Measurements from ENCODE around the gene CHST11.

The CHST11 gene

DNA sequence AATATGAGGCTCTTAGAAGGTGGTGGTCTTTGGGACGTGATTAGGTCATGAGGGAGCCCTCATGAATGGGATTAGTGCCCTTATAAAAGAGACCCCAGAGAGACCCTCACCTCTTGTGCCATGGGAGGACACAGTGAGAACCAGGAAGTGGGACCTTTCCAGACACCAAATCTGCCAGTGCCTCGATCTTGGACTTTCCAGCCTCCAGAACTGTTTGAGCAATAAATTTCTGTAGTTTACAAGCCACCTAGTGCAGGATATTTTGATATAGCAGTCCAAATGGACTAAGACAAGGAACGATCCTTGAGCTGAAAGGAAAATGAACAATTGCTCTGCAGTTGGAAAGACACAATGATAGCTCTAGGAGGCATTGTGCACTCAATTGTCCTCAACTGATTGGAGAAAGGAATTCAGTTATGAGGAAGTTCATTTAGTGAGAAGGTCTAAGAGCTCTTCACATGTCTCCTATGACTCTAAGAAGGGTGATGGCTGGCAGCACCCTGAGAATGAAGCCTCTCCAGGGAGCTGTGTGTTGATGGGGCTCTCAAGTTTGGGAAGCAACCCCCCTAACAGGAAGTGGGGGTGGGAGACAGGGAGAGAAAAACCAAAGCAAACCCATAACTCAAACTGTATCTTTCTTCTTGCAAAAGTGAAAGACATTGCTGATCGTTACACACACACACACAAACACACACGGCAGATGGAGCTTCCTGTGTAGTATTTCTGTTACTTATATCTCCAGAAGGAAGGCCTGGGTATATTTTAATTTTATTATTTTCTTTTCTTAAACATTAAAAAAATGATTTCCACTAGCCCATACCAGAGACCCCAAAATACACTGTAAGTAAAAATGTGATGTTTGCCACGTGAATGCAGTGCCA, 21.0 kb downstream of the CHST11 start:
- no peaks in the 10 kb centered on the region for H3K9me3 ChIP-seq (ENCODE audit: control insufficient read depth in 1 of 2, low read length in 2 of 2)
- H3K4me3 ChIP-seq (ENCODE audit: low read depth in 1 of 2, low read length in 2 of 2) = peak overlapping the region; percentile 42 to 43
- H3K27ac ChIP-seq (ENCODE audit: low read depth, low read length) = no peak overlapping the region
- H3K4me1 ChIP-seq (ENCODE audit: control insufficient read depth in 1 of 2, insufficient read depth in 2 of 2, low read length in 2 of 2) = peaks cover 27 to 34% of the 10 kb centered on the region in 2 donors
- no peaks in the 10 kb centered on the region for H3K27me3 ChIP-seq (ENCODE audit: control insufficient read depth in 1 of 2, insufficient read depth in 2 of 2, low read length in 2 of 2)
- no peak overlapping the region for H3K9ac ChIP-seq (ENCODE audit: low read depth in 1 of 2, low read length in 2 of 2)
- no peaks in the 10 kb centered on the region for H3K36me3 ChIP-seq (ENCODE audit: control insufficient read depth in 1 of 2, insufficient read depth in 2 of 2, low read length in 2 of 2)

DNA sequence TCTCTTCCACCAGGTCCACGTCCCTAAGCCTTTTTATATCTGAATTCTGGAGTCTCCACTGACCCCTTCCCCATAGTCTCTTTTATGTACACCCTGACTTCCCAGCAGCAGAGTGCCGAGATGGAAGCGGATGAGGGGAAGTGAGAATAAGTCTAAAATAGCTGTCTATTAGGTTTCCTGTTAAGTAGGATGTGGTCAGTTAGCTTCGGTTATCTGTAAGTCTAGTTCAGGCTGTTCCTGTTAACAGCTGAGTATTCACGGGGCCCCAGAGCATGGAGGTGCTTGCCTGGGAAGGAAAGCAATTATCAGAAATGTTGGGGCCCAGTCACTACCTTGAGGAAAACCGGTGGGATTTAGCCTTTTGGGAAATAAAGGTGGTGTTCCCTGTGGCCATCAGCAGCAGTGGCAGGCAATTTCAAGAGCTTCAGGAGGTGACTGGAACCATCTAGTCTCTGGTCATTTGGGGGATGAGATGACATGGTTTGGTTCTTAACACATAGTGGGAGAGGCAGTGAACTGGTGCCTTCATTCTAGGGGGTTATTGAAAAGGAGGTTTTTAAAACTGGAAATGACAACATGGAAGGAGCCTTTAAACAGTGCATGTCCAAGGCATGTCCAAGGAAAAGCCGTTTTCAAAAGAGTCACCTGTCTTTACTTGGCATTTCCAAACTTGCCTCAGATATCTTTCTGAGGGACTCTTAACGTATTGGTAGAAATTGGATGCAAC, 21.8 kb downstream of the CHST11 start:
- H3K36me3 ChIP-seq (ENCODE audit: control insufficient read depth in 1 of 2, insufficient read depth in 2 of 2, low read length in 2 of 2) = no peaks in the 10 kb centered on the region
- no peaks in the 10 kb centered on the region for H3K27me3 ChIP-seq (ENCODE audit: control insufficient read depth in 1 of 2, insufficient read depth in 2 of 2, low read length in 2 of 2)
- H3K9me3 ChIP-seq (ENCODE audit: control insufficient read depth in 1 of 2, low read length in 2 of 2) = no peaks in the 10 kb centered on the region
- H3K9ac ChIP-seq (ENCODE audit: low read depth in 1 of 2, low read length in 2 of 2) = peak overlapping the region in 1 of 2 donors; percentile 40
- peaks cover 22 to 34% of the 10 kb centered on the region in 2 donors for H3K4me1 ChIP-seq (ENCODE audit: control insufficient read depth in 1 of 2, insufficient read depth in 2 of 2, low read length in 2 of 2)
- H3K27ac ChIP-seq (ENCODE audit: low read depth, low read length) = no peak overlapping the region
- peak overlapping the region in 1 of 2 donors; percentile 43 for H3K4me3 ChIP-seq (ENCODE audit: low read depth in 1 of 2, low read length in 2 of 2)

DNA sequence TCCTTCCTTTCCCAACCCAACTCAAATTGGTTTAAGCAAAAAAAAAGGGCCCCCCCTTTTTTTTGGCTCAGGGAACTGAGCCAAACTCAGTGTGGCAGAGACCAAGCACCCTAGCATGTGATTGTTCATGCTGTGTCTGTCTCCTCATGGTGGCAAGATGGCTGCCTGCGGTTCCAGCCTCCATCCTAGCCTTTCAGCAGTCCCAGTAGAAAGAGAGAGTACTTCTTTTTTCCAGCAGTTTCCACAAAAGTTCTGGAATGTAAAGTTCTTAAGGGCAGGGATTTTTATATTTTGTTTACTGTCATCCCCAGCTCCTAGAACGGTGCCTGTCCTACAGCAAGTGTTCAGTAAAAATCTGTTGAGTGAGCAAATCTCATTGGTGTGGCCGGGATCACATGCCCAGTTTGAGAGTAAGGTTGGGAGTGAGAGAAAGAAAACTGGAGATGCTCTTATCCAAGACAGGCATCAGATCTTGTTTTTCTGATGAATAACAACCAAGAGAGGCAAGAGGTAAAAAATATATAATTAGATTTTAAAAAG, 22.4 kb downstream of the CHST11 start:
- Histone ChIP-seq H3K27ac (ENCODE audit: low read depth, low read length) (no peak overlapping the region), H3K27me3 (ENCODE audit: control insufficient read depth in 1 of 2, insufficient read depth in 2 of 2, low read length in 2 of 2) (no peaks in the 10 kb centered on the region), H3K36me3 (ENCODE audit: control insufficient read depth in 1 of 2, insufficient read depth in 2 of 2, low read length in 2 of 2) (no peaks in the 10 kb centered on the region), H3K9me3 (ENCODE audit: control insufficient read depth in 1 of 2, low read length in 2 of 2) (no peaks in the 10 kb centered on the region), H3K9ac (ENCODE audit: low read depth in 1 of 2, low read length in 2 of 2) (no peak overlapping the region), H3K4me3 (ENCODE audit: low read depth in 1 of 2, low read length in 2 of 2) (no peak overlapping the region), H3K4me1 (ENCODE audit: control insufficient read depth in 1 of 2, insufficient read depth in 2 of 2, low read length in 2 of 2) (peaks cover 18 to 32% of the 10 kb centered on the region in 2 donors)

DNA sequence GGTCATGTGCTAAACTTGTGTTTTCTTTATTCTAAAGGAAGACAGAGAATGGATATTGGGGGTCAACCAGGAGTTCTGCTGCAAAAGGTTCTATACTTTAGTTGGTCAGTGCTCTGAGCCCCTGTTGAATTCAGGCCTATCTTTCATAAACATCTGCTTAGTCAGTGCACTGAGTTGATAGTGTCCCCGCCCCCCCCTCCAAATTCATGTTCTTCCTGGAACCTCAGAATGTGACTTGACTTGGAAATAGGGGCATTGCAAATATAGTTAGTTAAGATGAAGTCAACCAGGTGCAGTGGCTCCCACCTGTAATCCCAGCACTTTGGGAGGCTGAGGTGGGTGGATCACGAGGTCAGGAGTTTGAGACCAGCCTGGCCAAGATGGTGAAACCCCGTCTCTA, 23.3 kb downstream of the CHST11 start:
- Histone ChIP-seq H3K36me3 (ENCODE audit: control insufficient read depth in 1 of 2, insufficient read depth in 2 of 2, low read length in 2 of 2) (no peaks in the 10 kb centered on the region), H3K4me1 (ENCODE audit: control insufficient read depth in 1 of 2, insufficient read depth in 2 of 2, low read length in 2 of 2) (peaks cover 18 to 32% of the 10 kb centered on the region in 2 donors), H3K27me3 (ENCODE audit: control insufficient read depth in 1 of 2, insufficient read depth in 2 of 2, low read length in 2 of 2) (no peaks in the 10 kb centered on the region), H3K4me3 (ENCODE audit: low read depth in 1 of 2, low read length in 2 of 2) (no peak overlapping the region), H3K9ac (ENCODE audit: low read depth in 1 of 2, low read length in 2 of 2) (no peak overlapping the region), H3K27ac (ENCODE audit: low read depth, low read length) (no peak overlapping the region), H3K9me3 (ENCODE audit: control insufficient read depth in 1 of 2, low read length in 2 of 2) (no peaks in the 10 kb centered on the region)

DNA sequence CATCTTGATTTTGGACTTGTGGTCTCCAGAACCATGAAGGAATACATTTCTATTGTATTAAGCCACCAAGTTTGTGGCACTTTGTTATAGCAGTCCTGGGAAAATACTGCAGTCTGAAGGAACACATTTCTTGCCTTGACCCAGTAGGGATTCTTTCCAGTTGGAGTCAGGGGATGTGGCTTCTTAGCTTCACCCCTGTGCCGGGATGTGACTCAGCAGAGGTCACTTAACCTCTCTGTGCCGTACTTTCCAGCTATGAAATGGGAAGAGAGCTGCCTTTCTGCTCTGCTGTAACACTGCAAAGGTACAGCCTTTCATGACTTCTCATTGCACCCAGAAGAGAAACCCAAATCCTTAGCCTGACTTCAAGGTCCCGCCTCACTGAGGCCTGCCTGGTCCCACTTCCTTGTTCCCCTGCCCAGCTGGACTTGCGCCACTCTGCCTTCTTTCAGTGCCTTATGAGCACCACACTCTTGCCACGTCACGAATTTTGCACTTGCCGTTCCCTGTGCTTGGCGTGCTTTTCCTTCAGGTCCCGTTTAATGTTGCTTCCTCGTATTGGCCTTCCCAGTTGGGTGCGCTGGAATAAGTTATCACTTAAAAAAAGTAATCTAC, 24.2 kb downstream of the CHST11 start:
- Histone ChIP-seq H3K9me3 (ENCODE audit: control insufficient read depth in 1 of 2, low read length in 2 of 2) (no peaks in the 10 kb centered on the region), H3K4me3 (ENCODE audit: low read depth in 1 of 2, low read length in 2 of 2) (no peak overlapping the region), H3K36me3 (ENCODE audit: control insufficient read depth in 1 of 2, insufficient read depth in 2 of 2, low read length in 2 of 2) (no peaks in the 10 kb centered on the region), H3K4me1 (ENCODE audit: control insufficient read depth in 1 of 2, insufficient read depth in 2 of 2, low read length in 2 of 2) (peaks cover 18 to 39% of the 10 kb centered on the region in 2 donors), H3K27me3 (ENCODE audit: control insufficient read depth in 1 of 2, insufficient read depth in 2 of 2, low read length in 2 of 2) (no peaks in the 10 kb centered on the region), H3K9ac (ENCODE audit: low read depth in 1 of 2, low read length in 2 of 2) (no peak overlapping the region), H3K27ac (ENCODE audit: low read depth, low read length) (no peak overlapping the region)

DNA sequence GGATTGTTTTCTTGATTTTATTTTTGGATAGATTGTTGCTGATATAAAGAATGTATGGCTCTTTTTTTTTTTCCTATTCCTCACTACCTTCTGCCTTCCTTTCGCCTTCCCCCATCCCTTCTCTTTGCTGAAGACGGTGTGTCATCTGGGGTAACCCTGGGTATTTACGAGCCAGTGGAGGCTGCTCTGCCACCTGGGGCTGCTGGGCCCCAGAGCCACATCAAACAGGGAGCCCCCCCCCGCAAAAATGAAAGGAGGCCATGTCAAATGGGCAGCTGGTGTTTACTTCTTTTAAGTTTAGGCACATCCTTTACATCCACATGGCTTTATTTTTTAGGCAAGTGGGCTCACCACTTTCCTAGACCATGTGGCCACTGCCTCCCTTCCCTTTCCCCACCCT, 25.4 kb downstream of the CHST11 start:
- H3K4me3 ChIP-seq (ENCODE audit: low read depth in 1 of 2, low read length in 2 of 2) = no peak overlapping the region
- no peak overlapping the region for H3K27ac ChIP-seq (ENCODE audit: low read depth, low read length)
- no peaks in the 10 kb centered on the region for H3K27me3 ChIP-seq (ENCODE audit: control insufficient read depth in 1 of 2, insufficient read depth in 2 of 2, low read length in 2 of 2)
- H3K9ac ChIP-seq (ENCODE audit: low read depth in 1 of 2, low read length in 2 of 2) = no peak overlapping the region
- no peaks in the 10 kb centered on the region for H3K9me3 ChIP-seq (ENCODE audit: control insufficient read depth in 1 of 2, low read length in 2 of 2)
- peaks cover 24 to 42% of the 10 kb centered on the region in 2 donors for H3K4me1 ChIP-seq (ENCODE audit: control insufficient read depth in 1 of 2, insufficient read depth in 2 of 2, low read length in 2 of 2)
- H3K36me3 ChIP-seq (ENCODE audit: control insufficient read depth in 1 of 2, insufficient read depth in 2 of 2, low read length in 2 of 2) = no peaks in the 10 kb centered on the region

DNA sequence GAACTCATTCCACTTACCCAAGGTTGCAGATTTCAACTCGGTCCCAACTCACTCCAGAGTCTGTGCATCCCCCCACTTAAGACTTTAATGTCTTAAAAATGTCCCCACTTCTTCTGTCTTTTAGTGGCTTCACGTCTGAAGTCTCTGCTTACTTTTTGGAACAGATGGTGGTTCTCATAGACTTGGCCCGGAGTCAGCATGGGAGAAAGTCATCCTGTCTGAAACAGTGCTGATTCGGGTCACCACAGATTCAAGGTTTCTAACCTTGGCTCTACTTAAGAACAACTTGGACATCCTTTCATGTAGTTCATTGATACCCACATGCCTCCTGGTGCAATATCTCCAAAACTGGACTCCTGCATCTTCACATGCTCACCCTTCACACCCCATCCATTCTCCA, 26.0 kb downstream of the CHST11 start:
- Histone ChIP-seq H3K27ac (ENCODE audit: low read depth, low read length) (no peak overlapping the region), H3K9ac (ENCODE audit: low read depth in 1 of 2, low read length in 2 of 2) (no peak overlapping the region), H3K4me1 (ENCODE audit: control insufficient read depth in 1 of 2, insufficient read depth in 2 of 2, low read length in 2 of 2) (peaks cover 21 to 39% of the 10 kb centered on the region in 2 donors), H3K9me3 (ENCODE audit: control insufficient read depth in 1 of 2, low read length in 2 of 2) (no peaks in the 10 kb centered on the region), H3K4me3 (ENCODE audit: low read depth in 1 of 2, low read length in 2 of 2) (no peak overlapping the region), H3K36me3 (ENCODE audit: control insufficient read depth in 1 of 2, insufficient read depth in 2 of 2, low read length in 2 of 2) (no peaks in the 10 kb centered on the region), H3K27me3 (ENCODE audit: control insufficient read depth in 1 of 2, insufficient read depth in 2 of 2, low read length in 2 of 2) (no peaks in the 10 kb centered on the region)

DNA sequence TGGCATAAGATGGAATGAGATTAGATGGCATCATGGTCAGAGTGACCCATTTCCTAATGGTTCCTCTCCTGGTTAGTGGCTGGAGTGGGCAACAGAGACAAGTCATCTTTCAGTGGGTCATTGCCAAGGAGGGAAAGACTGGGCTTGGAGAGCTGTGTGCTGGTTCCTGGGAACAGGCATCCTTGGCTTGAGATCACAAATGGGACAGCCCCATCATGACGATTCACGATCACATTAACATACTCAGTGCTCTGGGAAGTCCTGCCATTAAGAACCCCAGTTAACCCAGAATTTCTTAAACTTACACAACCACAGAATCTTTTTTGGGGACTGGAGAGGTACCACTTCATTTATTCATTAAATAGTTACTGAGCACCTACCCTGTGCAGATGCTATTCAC, 27.3 kb downstream of the CHST11 start:
- H3K9me3 ChIP-seq (ENCODE audit: control insufficient read depth in 1 of 2, low read length in 2 of 2) = no peaks in the 10 kb centered on the region
- peaks cover 15 to 38% of the 10 kb centered on the region in 2 donors for H3K4me1 ChIP-seq (ENCODE audit: control insufficient read depth in 1 of 2, insufficient read depth in 2 of 2, low read length in 2 of 2)
- H3K27me3 ChIP-seq (ENCODE audit: control insufficient read depth in 1 of 2, insufficient read depth in 2 of 2, low read length in 2 of 2) = no peaks in the 10 kb centered on the region
- no peak overlapping the region for H3K27ac ChIP-seq (ENCODE audit: low read depth, low read length)
- H3K9ac ChIP-seq (ENCODE audit: low read depth in 1 of 2, low read length in 2 of 2) = no peak overlapping the region
- H3K36me3 ChIP-seq (ENCODE audit: control insufficient read depth in 1 of 2, insufficient read depth in 2 of 2, low read length in 2 of 2) = no peaks in the 10 kb centered on the region
- H3K4me3 ChIP-seq (ENCODE audit: low read depth in 1 of 2, low read length in 2 of 2) = no peak overlapping the region

DNA sequence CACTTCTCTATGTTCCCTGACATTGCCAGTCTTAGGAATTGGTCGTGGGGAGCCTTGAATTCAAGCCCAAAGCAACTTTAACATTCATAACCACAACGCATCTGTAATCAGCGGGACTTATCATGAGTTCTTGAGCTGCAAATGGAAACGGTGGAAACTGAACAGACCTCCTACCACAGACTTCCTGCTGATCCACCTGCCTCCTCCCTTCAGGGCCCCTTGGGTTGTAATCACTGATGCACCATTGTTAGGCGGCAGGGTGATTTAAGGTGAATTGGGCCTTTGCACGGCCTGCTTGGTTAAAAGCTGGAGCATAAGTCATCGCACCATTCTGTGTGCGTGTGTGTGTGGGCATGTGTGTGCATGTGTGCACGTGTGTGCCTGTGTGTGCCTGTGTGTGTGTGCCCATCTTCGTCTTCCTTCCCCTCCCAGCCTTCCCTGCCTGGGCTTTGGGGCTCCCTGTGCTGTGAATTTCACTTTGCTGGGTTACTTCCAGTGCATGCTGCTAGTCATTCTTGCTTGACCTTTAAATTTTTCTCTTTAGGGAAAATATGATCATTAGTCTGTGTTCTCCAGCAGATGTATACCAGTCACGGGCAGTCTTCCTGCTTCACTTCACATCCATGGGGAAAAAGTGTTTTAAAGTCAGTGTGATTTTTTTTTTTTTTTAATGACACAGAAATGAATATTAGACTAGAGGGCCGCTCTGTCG, 29.1 kb downstream of the CHST11 start:
- Histone ChIP-seq H3K4me1 (ENCODE audit: control insufficient read depth in 1 of 2, insufficient read depth in 2 of 2, low read length in 2 of 2) (peaks cover 22 to 31% of the 10 kb centered on the region in 2 donors), H3K27ac (ENCODE audit: low read depth, low read length) (no peak overlapping the region), H3K36me3 (ENCODE audit: control insufficient read depth in 1 of 2, insufficient read depth in 2 of 2, low read length in 2 of 2) (no peaks in the 10 kb centered on the region), H3K9me3 (ENCODE audit: control insufficient read depth in 1 of 2, low read length in 2 of 2) (no peaks in the 10 kb centered on the region), H3K27me3 (ENCODE audit: control insufficient read depth in 1 of 2, insufficient read depth in 2 of 2, low read length in 2 of 2) (no peaks in the 10 kb centered on the region), H3K9ac (ENCODE audit: low read depth in 1 of 2, low read length in 2 of 2) (no peak overlapping the region), H3K4me3 (ENCODE audit: low read depth in 1 of 2, low read length in 2 of 2) (no peak overlapping the region)
